SU-DHL-6 (cell line): ENCODE results near the gene AKAP1.

Experiments
- H2AFZ ChIP-seq: fragments of 200-600 bp; sonication (generic); 2 replicates; pipeline ENCODE4 v1.6.1; 2014; ENCODE audit warnings: low read depth, mild to moderate bottlenecking, moderate library complexity, mixed read lengths, antibody characterized with exemption, low read length; ENCODE audit not compliant: severe bottlenecking
- H3F3A ChIP-seq: fragments of 200-600 bp; shearing (Covaris generic); 2 replicates; pipeline ENCODE4 v1.6.0; 2016; ENCODE audit warnings: antibody characterized with exemption, mild to moderate bottlenecking; ENCODE audit not compliant: insufficient read depth
- H3K27ac ChIP-seq: fragments of 200-600 bp; sonication (generic); 2 replicates; pipeline ENCODE4 v1.5.1; 2016; ENCODE audit warnings: low read depth, mild to moderate bottlenecking, low read length, moderate library complexity, mixed read lengths
- H3K27me3 ChIP-seq: fragments of 200-600 bp; sonication (generic), shearing (Covaris generic); 2 replicates; pipeline ENCODE4 v1.6.0; 2014; ENCODE audit warnings: mild to moderate bottlenecking, low read length
- H3K36me3 ChIP-seq: fragments of 200-600 bp; sonication (generic); 2 replicates; pipeline ENCODE4 v1.6.1; 2014; ENCODE audit warnings: mild to moderate bottlenecking, low read length, mixed read lengths
- H3K4me2 ChIP-seq: fragments of 300-600, 200-600 bp; shearing (Covaris generic), sonication (generic); 2 replicates; pipeline ENCODE4 v1.6.0; 2014; ENCODE audit warnings: low read length, low read depth, mild to moderate bottlenecking; ENCODE audit not compliant: poor library complexity, severe bottlenecking
- H3K4me3 ChIP-seq: fragments of 200-600 bp; sonication (generic); 2 replicates; pipeline ENCODE4 v1.5.1; 2014; ENCODE audit warnings: antibody characterized with exemption, low read length, mild to moderate bottlenecking, mixed read lengths; ENCODE audit not compliant: insufficient read depth, poor library complexity, severe bottlenecking
- H3K79me2 ChIP-seq: fragments of 200-600 bp; sonication (generic); 2 replicates; pipeline ENCODE4 v1.6.1; 2014; ENCODE audit warnings: mild to moderate bottlenecking, low read length, moderate library complexity; ENCODE audit not compliant: insufficient read depth
- H3K9ac ChIP-seq: fragments of 200-600 bp; sonication (generic); 2 replicates; pipeline ENCODE4 v1.7.0; 2014; ENCODE audit warnings: mild to moderate bottlenecking, low read length
- H3K9me2 ChIP-seq: fragments of 200-600 bp; sonication (generic); replicated peaks from 2 replicates; pipeline ENCODE4 v1.6.1; 2014; ENCODE audit warnings: low read length; ENCODE audit not compliant: insufficient read depth
- H3K9me3 ChIP-seq: fragments of 200-600 bp; sonication (generic); 2 replicates; pipeline ENCODE4 v1.6.1; 2014; ENCODE audit warnings: low read length, mixed read lengths; ENCODE audit not compliant: insufficient read depth
- H4K20me1 ChIP-seq: fragments of 200-600 bp; sonication (generic); 2 replicates; pipeline ENCODE4 v1.6.1; 2014; ENCODE audit warnings: low read depth, mild to moderate bottlenecking, antibody characterized with exemption, low read length, moderate library complexity, mixed read lengths
- CTCF ChIP-seq: fragments of 200-600 bp; sonication (generic); IDR thresholded peaks from one replicate; pipeline ENCODE4 v1.5.1; 2017; ENCODE audit warnings: antibody characterized with exemption, mild to moderate bottlenecking, low read length, moderate library complexity; ENCODE audit not compliant: insufficient read depth, poor library complexity, severe bottlenecking
- EZH2phosphoT487 ChIP-seq: fragments of 200-600 bp; sonication (generic), shearing (Covaris generic); conservative IDR thresholded peaks from 2 replicates; pipeline ENCODE4 v1.6.1; 2018; ENCODE audit warnings: mild to moderate bottlenecking, antibody characterized with exemption, low read length, moderate library complexity, mixed read lengths

The AKAP1 gene

DNA sequence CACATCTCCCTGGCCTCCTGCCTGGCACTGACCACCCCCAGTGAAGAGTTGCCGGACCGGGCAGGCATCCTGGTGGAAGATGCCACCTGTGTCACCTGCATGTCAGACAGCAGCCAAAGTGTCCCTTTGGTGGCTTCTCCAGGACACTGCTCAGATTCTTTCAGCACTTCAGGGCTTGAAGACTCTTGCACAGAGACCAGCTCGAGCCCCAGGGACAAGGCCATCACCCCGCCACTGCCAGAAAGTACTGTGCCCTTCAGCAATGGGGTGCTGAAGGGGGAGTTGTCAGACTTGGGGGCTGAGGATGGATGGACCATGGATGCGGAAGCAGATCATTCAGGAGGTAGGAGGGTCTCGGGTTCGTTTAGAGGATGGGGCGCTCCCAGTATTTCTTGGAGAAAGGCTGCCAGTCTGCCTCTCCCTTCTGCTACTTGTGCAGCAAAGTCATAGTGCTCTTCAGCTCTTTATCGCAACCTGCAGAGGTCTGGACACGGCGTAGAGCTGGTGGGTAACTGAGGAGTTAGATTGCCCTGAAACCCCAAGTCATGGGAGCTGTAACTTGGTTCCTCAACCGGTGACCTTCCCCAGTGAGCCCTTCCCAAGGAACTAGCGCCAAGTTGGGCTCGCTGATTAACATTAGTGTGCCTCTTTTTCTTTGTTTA, 21.9 kb downstream of the AKAP1 start:
- H3K27me3 ChIP-seq: no peaks in the 10 kb centered on the region
- H3K79me2 ChIP-seq: peaks cover 34% of the 10 kb centered on the region
- H3K36me3 ChIP-seq: no peaks in the 10 kb centered on the region
- H3K9ac ChIP-seq: no peak overlapping the region
- no peaks in the 10 kb centered on the region for H3K9me2 ChIP-seq
- TF ChIP-seq CTCF (no peak), EZH2phosphoT487 (no peak)
- peaks cover under 1% of the 10 kb centered on the region; the same call in 1 of the 2 replicates for H4K20me1 ChIP-seq
- no peaks in the 10 kb centered on the region for H3K9me3 ChIP-seq
- no peaks in the 10 kb centered on the region for H3F3A ChIP-seq
- H3K27ac ChIP-seq: no peak overlapping the region
- no peak overlapping the region for H3K4me2 ChIP-seq
- no peak overlapping the region for H2AFZ ChIP-seq
- no peak overlapping the region for H3K4me3 ChIP-seq

DNA sequence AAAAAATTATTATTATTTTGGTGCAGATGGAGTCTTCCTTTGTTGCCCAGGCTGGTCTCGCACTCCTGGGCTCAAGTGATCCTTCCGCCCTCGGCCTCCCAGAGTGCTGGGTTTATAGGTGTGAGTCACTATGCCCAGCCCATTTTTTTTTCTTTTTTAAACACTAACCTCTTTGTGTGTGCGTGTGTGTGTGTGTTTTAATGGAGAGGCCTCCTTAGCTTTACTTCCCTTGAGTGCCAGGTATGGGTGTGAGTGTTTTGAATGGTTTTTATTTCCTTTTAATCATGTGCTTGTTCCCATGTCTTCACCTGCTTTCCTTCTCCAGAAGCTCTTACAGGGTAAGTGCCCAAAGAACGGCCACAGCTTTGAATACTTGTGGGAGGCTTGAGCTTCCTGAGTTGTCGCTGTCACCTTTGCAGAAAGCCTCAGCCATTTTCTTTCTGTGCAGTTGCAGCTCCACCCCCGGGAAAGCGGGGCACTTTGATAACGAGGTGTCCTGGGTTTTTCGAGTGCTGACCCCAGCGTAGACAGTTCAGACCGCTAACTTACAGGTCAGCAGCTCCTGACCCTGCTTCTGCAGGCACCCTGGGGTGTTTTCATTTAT, 22.6 kb downstream of the AKAP1 start:
- Histone ChIP-seq H3K9ac (no peak overlapping the region), H2AFZ (no peak overlapping the region), H3K27ac (no peak overlapping the region), H3F3A (no peaks in the 10 kb centered on the region), H3K4me3 (no peak overlapping the region), H3K27me3 (no peaks in the 10 kb centered on the region), H3K9me3 (no peaks in the 10 kb centered on the region), H3K79me2 (peaks cover 28% of the 10 kb centered on the region), H3K36me3 (no peaks in the 10 kb centered on the region), H3K4me2 (no peak overlapping the region), H4K20me1 (no peaks in the 10 kb centered on the region), H3K9me2 (no peaks in the 10 kb centered on the region)
- TF ChIP-seq EZH2phosphoT487: no peak
- no peak for TF ChIP-seq CTCF

DNA sequence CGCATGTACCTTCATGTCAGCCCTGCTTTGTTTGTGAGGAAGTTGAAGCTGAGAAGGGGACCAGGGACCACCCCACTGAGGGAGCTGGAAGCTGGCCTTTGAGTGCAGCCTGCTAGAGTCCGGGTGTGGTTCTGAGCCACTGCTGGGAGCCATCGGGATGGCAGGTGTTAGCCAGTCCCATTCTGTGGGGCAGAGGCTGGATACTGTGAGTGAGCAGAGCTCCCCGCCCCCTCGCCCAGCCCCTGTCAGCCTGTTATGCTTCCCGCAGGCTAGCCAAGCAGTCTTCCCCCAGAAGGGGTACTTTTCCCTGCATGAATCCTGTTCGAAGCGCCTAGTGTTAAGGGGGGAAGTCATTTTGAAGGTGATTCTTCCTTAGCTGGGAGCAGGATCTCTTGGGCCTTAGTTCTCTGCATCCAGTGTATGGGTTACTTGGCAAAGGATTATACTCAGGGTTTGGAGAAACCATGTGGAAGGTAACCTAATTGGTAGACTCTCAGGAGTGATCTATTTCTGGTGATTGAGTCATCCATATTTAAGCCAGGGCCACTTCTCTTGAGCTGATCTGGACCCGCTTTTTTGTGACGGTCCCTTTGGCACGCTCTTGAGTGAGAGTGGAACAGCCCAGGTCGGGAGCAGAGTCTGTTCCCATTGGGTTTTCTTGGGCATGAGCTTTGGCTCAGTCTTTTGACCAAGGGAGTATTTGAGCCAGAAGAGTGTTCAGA, 23.8 kb downstream of the AKAP1 start:
- no peak for TF ChIP-seq CTCF
- no peak for TF ChIP-seq EZH2phosphoT487
- Histone ChIP-seq H3K9me3 (no peaks in the 10 kb centered on the region), H3K79me2 (peaks cover 17% of the 10 kb centered on the region; the same call in 1 of the 2 replicates), H3K4me3 (no peak overlapping the region), H2AFZ (no peak overlapping the region), H3K36me3 (no peaks in the 10 kb centered on the region), H3K9ac (no peak overlapping the region), H3K27me3 (no peaks in the 10 kb centered on the region), H3K4me2 (no peak overlapping the region), H3F3A (no peaks in the 10 kb centered on the region), H4K20me1 (no peaks in the 10 kb centered on the region), H3K9me2 (no peaks in the 10 kb centered on the region), H3K27ac (no peak overlapping the region)
